GM12892 (cell line): ENCODE measurements around the gene MOB3B.

Experiments used
- POLR2A ChIP-seq: IDR thresholded peaks from 2 replicates; pipeline ENCODE4 v1.6.1; 2011; ENCODE audit warnings: low read depth, low read length, control low read depth
- POLR2AphosphoS5 ChIP-seq: IDR thresholded peaks from 2 replicates; pipeline ENCODE4 v1.6.1; 2011; ENCODE audit warnings: low read depth, low read length, control low read depth

- TF ChIP-seq POLR2AphosphoS5 (no peak), POLR2A (no peak)
Observed at GRCh38 chr9:27331393-27331792, 198.2 kb downstream of the MOB3B start.
